Measurements from ENCODE around the gene GPR158.

The GPR158 gene

GRCh38 chr10:25417611-25418010, 242.8 kb downstream of the GPR158 start:
- WGBS (ENCODE audit: extremely low coverage, insufficient coverage, insufficient read length), result no CpG with 5 or more reads among the region's 2 CpGs

GRCh38 chr10:25425776-25426175, 251.0 kb downstream of the GPR158 start:
- H3K27ac ChIP-seq (ENCODE audit: low read depth, low read length), result no peak overlapping the region
- no peak overlapping the region for H3K18ac ChIP-seq (ENCODE audit: low read length)
- H3K27me3 ChIP-seq (ENCODE audit: insufficient read depth, low read length), result no peaks in the 10 kb centered on the region
- no peak for DNase-seq
- no peak overlapping the region for H3K14ac ChIP-seq (ENCODE audit: low read length)
- H4K91ac ChIP-seq (ENCODE audit: low read depth, low read length), result no peak overlapping the region
- no peaks in the 10 kb centered on the region for H3K36me3 ChIP-seq (ENCODE audit: control insufficient read depth in 1 of 2, insufficient read depth in 2 of 2, low read length in 2 of 2)
- no peaks in the 10 kb centered on the region for H3K9me3 ChIP-seq (ENCODE audit: insufficient read depth, low read depth, low read length)
- H4K12ac ChIP-seq (ENCODE audit: low read depth, low read length), result no peak overlapping the region
- H3K79me1 ChIP-seq (ENCODE audit: low read length), result no peaks in the 10 kb centered on the region
- no peak overlapping the region for H3K4ac ChIP-seq (ENCODE audit: low read depth, low read length)
- no peak overlapping the region for H2AFZ ChIP-seq (ENCODE audit: insufficient read depth, low read length, poor library complexity)
- H4K8ac ChIP-seq (ENCODE audit: low read depth, low read length), result no peak overlapping the region
- H3K79me2 ChIP-seq (ENCODE audit: control insufficient read depth, insufficient read depth, low read length, poor library complexity), result no peaks in the 10 kb centered on the region
- H3K9ac ChIP-seq (ENCODE audit: low read length), result no peak overlapping the region
- H3K4me3 ChIP-seq (ENCODE audit: low read depth, low read length), result no peak overlapping the region
- no peak overlapping the region for H2BK5ac ChIP-seq (ENCODE audit: low read depth, low read length, poor library complexity)
- no peak overlapping the region for H3K4me2 ChIP-seq (ENCODE audit: low read length)
- no peak overlapping the region for H2BK120ac ChIP-seq (ENCODE audit: insufficient read depth, low read length, poor library complexity)
- H2AK5ac ChIP-seq (ENCODE audit: low read length), result no peak overlapping the region
- no peaks in the 10 kb centered on the region for H3K4me1 ChIP-seq (ENCODE audit: control insufficient read depth in 1 of 2, insufficient read depth in 2 of 2, low read length in 2 of 2)
- no peak overlapping the region for H2BK12ac ChIP-seq (ENCODE audit: low read length)
- WGBS (ENCODE audit: extremely low coverage, insufficient coverage, insufficient read length), result no CpG with 5 or more reads among the region's 2 CpGs
- H3K23ac ChIP-seq (ENCODE audit: low read length), result no peak overlapping the region

More at GRCh38 chr10:25417611-25418010, 242.8 kb downstream of the GPR158 start:
- Histone ChIP-seq H3K4me1 (ENCODE audit: control insufficient read depth in 1 of 2, insufficient read depth in 2 of 2, low read length in 2 of 2) (no peaks in the 10 kb centered on the region), H2AFZ (ENCODE audit: insufficient read depth, low read length, poor library complexity) (no peak overlapping the region), H2BK12ac (ENCODE audit: low read length) (no peak overlapping the region), H2AK5ac (ENCODE audit: low read length) (no peak overlapping the region), H3K4ac (ENCODE audit: low read depth, low read length) (no peak overlapping the region), H4K8ac (ENCODE audit: low read depth, low read length) (no peak overlapping the region), H3K79me2 (ENCODE audit: control insufficient read depth, insufficient read depth, low read length, poor library complexity) (no peaks in the 10 kb centered on the region), H2BK120ac (ENCODE audit: insufficient read depth, low read length, poor library complexity) (no peak overlapping the region), H3K18ac (ENCODE audit: low read length) (no peak overlapping the region), H4K91ac (ENCODE audit: low read depth, low read length) (no peak overlapping the region), H3K14ac (ENCODE audit: low read length) (no peak overlapping the region), H3K9ac (ENCODE audit: low read length) (no peak overlapping the region), H3K23ac (ENCODE audit: low read length) (no peak overlapping the region), H3K4me2 (ENCODE audit: low read length) (no peak overlapping the region), H3K36me3 (ENCODE audit: control insufficient read depth in 1 of 2, insufficient read depth in 2 of 2, low read length in 2 of 2) (no peaks in the 10 kb centered on the region), H3K79me1 (ENCODE audit: low read length) (no peaks in the 10 kb centered on the region), H3K9me3 (ENCODE audit: insufficient read depth, low read depth, low read length) (no peaks in the 10 kb centered on the region), H3K27ac (ENCODE audit: low read depth, low read length) (no peak overlapping the region), H4K12ac (ENCODE audit: low read depth, low read length) (no peak overlapping the region), H3K27me3 (ENCODE audit: insufficient read depth, low read length) (no peaks in the 10 kb centered on the region), H2BK5ac (ENCODE audit: low read depth, low read length, poor library complexity) (no peak overlapping the region), H3K4me3 (ENCODE audit: low read depth, low read length) (no peak overlapping the region)
- DNase-seq, result no peak

- H3K23ac ChIP-seq (ENCODE audit: low read length), result no peak overlapping the region
- DNase-seq, result no peak
- H3K4me3 ChIP-seq (ENCODE audit: low read depth, low read length), result no peak overlapping the region
- no peak overlapping the region for H4K12ac ChIP-seq (ENCODE audit: low read depth, low read length)
- H2BK12ac ChIP-seq (ENCODE audit: low read length), result no peak overlapping the region
- no peak overlapping the region for H2BK5ac ChIP-seq (ENCODE audit: low read depth, low read length, poor library complexity)
- no peak overlapping the region for H3K9ac ChIP-seq (ENCODE audit: low read length)
- no peak overlapping the region for H3K14ac ChIP-seq (ENCODE audit: low read length)
- no peaks in the 10 kb centered on the region for H3K9me3 ChIP-seq (ENCODE audit: insufficient read depth, low read depth, low read length)
- no peak overlapping the region for H3K4ac ChIP-seq (ENCODE audit: low read depth, low read length)
- H2BK120ac ChIP-seq (ENCODE audit: insufficient read depth, low read length, poor library complexity), result no peak overlapping the region
- no peaks in the 10 kb centered on the region for H3K79me2 ChIP-seq (ENCODE audit: control insufficient read depth, insufficient read depth, low read length, poor library complexity)
- H3K36me3 ChIP-seq (ENCODE audit: control insufficient read depth in 1 of 2, insufficient read depth in 2 of 2, low read length in 2 of 2), result no peaks in the 10 kb centered on the region
- H4K8ac ChIP-seq (ENCODE audit: low read depth, low read length), result no peak overlapping the region
- WGBS (ENCODE audit: extremely low coverage, insufficient coverage, insufficient read length), result no CpG with 5 or more reads among the region's 2 CpGs
- H3K18ac ChIP-seq (ENCODE audit: low read length), result no peak overlapping the region
- no peak overlapping the region for H3K4me2 ChIP-seq (ENCODE audit: low read length)
- H4K91ac ChIP-seq (ENCODE audit: low read depth, low read length), result no peak overlapping the region
- no peak overlapping the region for H3K27ac ChIP-seq (ENCODE audit: low read depth, low read length)
- H2AK5ac ChIP-seq (ENCODE audit: low read length), result no peak overlapping the region
- H3K4me1 ChIP-seq (ENCODE audit: control insufficient read depth in 1 of 2, insufficient read depth in 2 of 2, low read length in 2 of 2), result no peaks in the 10 kb centered on the region
- H3K27me3 ChIP-seq (ENCODE audit: insufficient read depth, low read length), result no peaks in the 10 kb centered on the region
- H2AFZ ChIP-seq (ENCODE audit: insufficient read depth, low read length, poor library complexity), result no peak overlapping the region
- no peaks in the 10 kb centered on the region for H3K79me1 ChIP-seq (ENCODE audit: low read length)
These were observed 261.6 kb downstream of the GPR158 start for GRCh38 chr10:25436431-25436830.

- no peak overlapping the region for H2BK12ac ChIP-seq (ENCODE audit: low read length)
- no peak overlapping the region for H3K23ac ChIP-seq (ENCODE audit: low read length)
- no peak overlapping the region for H3K9ac ChIP-seq (ENCODE audit: low read length)
- no peaks in the 10 kb centered on the region for H3K4me1 ChIP-seq (ENCODE audit: control insufficient read depth in 1 of 2, insufficient read depth in 2 of 2, low read length in 2 of 2)
- H2BK120ac ChIP-seq (ENCODE audit: insufficient read depth, low read length, poor library complexity), result no peak overlapping the region
- no peak overlapping the region for H4K91ac ChIP-seq (ENCODE audit: low read depth, low read length)
- H3K18ac ChIP-seq (ENCODE audit: low read length), result no peak overlapping the region
- no peak overlapping the region for H4K12ac ChIP-seq (ENCODE audit: low read depth, low read length)
- no peaks in the 10 kb centered on the region for H3K27me3 ChIP-seq (ENCODE audit: insufficient read depth, low read length)
- no peaks in the 10 kb centered on the region for H3K36me3 ChIP-seq (ENCODE audit: control insufficient read depth in 1 of 2, insufficient read depth in 2 of 2, low read length in 2 of 2)
- H3K79me1 ChIP-seq (ENCODE audit: low read length), result no peaks in the 10 kb centered on the region
- no peak overlapping the region for H2BK5ac ChIP-seq (ENCODE audit: low read depth, low read length, poor library complexity)
- no CpG with 5 or more reads among the region's 1 CpG for WGBS (ENCODE audit: extremely low coverage, insufficient coverage, insufficient read length)
- no peak overlapping the region for H3K4me2 ChIP-seq (ENCODE audit: low read length)
- no peak overlapping the region for H2AK5ac ChIP-seq (ENCODE audit: low read length)
- no peak overlapping the region for H3K27ac ChIP-seq (ENCODE audit: low read depth, low read length)
- H4K8ac ChIP-seq (ENCODE audit: low read depth, low read length), result no peak overlapping the region
- H3K9me3 ChIP-seq (ENCODE audit: insufficient read depth, low read depth, low read length), result no peaks in the 10 kb centered on the region
- H2AFZ ChIP-seq (ENCODE audit: insufficient read depth, low read length, poor library complexity), result no peak overlapping the region
- no peak for DNase-seq
- H3K79me2 ChIP-seq (ENCODE audit: control insufficient read depth, insufficient read depth, low read length, poor library complexity), result no peaks in the 10 kb centered on the region
- no peak overlapping the region for H3K4ac ChIP-seq (ENCODE audit: low read depth, low read length)
- H3K4me3 ChIP-seq (ENCODE audit: low read depth, low read length), result no peak overlapping the region
- H3K14ac ChIP-seq (ENCODE audit: low read length), result no peak overlapping the region
These were observed 266.5 kb downstream of the GPR158 start for GRCh38 chr10:25441270-25441669.

Data from trophoblast cell (in vitro differentiated cells and primary cell).